Suprapubic skin (tissue), 4 donors: Measurements from ENCODE around the gene HIVEP3. TPM values are rescaled to one million over a fixed set of nuclear protein-coding genes. Genes with fewer than 3 reads are reported as not detected.
A peak's percentile ranks its signal among the peaks of the same experiment; 100 is the strongest.

Experiments used
- DNase-seq, 2 donors: peaks; one replicate each; pipeline ENCODE4 v3.0.0-alpha.2; 2019; ENCODE audit warnings: low spot score in 2 of 2
- H3K27ac ChIP-seq: fragments of 200-600 bp; sonication (generic); one replicate; pipeline ENCODE4 v1.5.1; 2019
- H3K27me3 ChIP-seq: fragments of 200-600 bp; sonication (generic); one replicate; pipeline ENCODE4 v1.5.1; 2019
- H3K36me3 ChIP-seq: fragments of 200-600 bp; sonication (generic); one replicate; pipeline ENCODE4 v1.5.1; 2019
- H3K4me1 ChIP-seq: fragments of 200-600 bp; sonication (generic); one replicate; pipeline ENCODE4 v1.5.1; 2019
- H3K4me3 ChIP-seq: fragments of 200-600 bp; sonication (generic); one replicate; pipeline ENCODE4 v1.5.1; 2019; ENCODE audit warnings: mild to moderate bottlenecking
- H3K9me3 ChIP-seq: fragments of 200-600 bp; sonication (generic); one replicate; pipeline ENCODE4 v1.5.1; 2019
- CTCF ChIP-seq, 2 donors: fragments of 200-600 bp in 1 of 2; fragments of 450-650 bp in 1 of 2; sonication (generic) in 1 of 2; IDR thresholded peaks; one replicate each; pipeline ENCODE4 v1.5.1; 2016 to 2019; ENCODE audit warnings: antibody characterized with exemption in 2 of 2, mild to moderate bottlenecking in 1 of 2, moderate library complexity in 1 of 2
- EP300 ChIP-seq: sonication (generic); formaldehyde crosslinking; IDR thresholded peaks from one replicate; pipeline ENCODE4 v1.6.1; 2017; ENCODE audit warnings: antibody characterized with exemption
- POLR2A ChIP-seq, 2 donors: fragments of 450-650 bp; IDR thresholded peaks; one replicate each; pipeline ENCODE4 v1.6.1; 2017; ENCODE audit warnings: antibody characterized with exemption in 2 of 2, mild to moderate bottlenecking in 2 of 2, moderate library complexity in 2 of 2
- POLR2AphosphoS5 ChIP-seq, 3 donors: sonication (generic); formaldehyde crosslinking; IDR thresholded peaks; one replicate each; pipeline ENCODE4 v1.6.1; 2017; ENCODE audit warnings: antibody characterized with exemption in 3 of 3
- WGBS: methylation state at CpG from one replicate; pipeline ENCODE4 v1.1.5; 2018; 5-methylcytosine and 5-hydroxymethylcytosine counted together
- total RNA-seq, 4 donors: library from RNA; depleted of rRNA; stranded (reverse); fragments of >200 nt; gene quantifications; one replicate each; pipeline ENCODE4 v1.1.0, GENCODE V29; 2016

The HIVEP3 gene
- total RNA-seq, 4 donors from 2014 or later: 11.3 to 23.9 (median 18.3) TPM

- TF ChIP-seq EP300 (no peak), POLR2A (IDR thresholded peaks at IDR 0.05) (no peak), POLR2AphosphoS5 (IDR thresholded peaks at IDR 0.05) (no peak), CTCF (IDR thresholded peaks at IDR 0.05) (no peak)
- peak in 1 of 2 donors; percentile 14 for DNase-seq
- 81% methylated on average over 4 of the region's 4 CpGs for WGBS
- Histone ChIP-seq H3K9me3 (no peaks in the 10 kb centered on the region), H3K4me3 (no peak overlapping the region), H3K4me1 (peaks cover 12% of the 10 kb centered on the region), H3K27ac (no peak overlapping the region), H3K36me3 (no peaks in the 10 kb centered on the region), H3K27me3 (no peaks in the 10 kb centered on the region)
Observed at GRCh38 chr1:41461790-41462679, 456.7 kb downstream of the HIVEP3 start.

- Histone ChIP-seq H3K4me3 (no peak overlapping the region), H3K36me3 (no peaks in the 10 kb centered on the region), H3K4me1 (peaks cover 27% of the 10 kb centered on the region), H3K27ac (no peak overlapping the region), H3K9me3 (no peaks in the 10 kb centered on the region), H3K27me3 (no peaks in the 10 kb centered on the region)
- peak in 1 of 2 donors; percentile 36 for DNase-seq
- TF ChIP-seq CTCF (IDR thresholded peaks at IDR 0.05) (no peak), EP300 (no peak), POLR2AphosphoS5 (IDR thresholded peaks at IDR 0.05) (no peak), POLR2A (IDR thresholded peaks at IDR 0.05) (no peak)
- 96% methylated on average over 4 of the region's 10 CpGs for WGBS
Observed at GRCh38 chr1:41456847-41457540, 461.7 kb downstream of the HIVEP3 start.

Other genes starting within 250 kb of the HIVEP3 start
- not detected for gene GUCA2B, start 234.5 kb upstream of the HIVEP3 start, total RNA-seq
- 1 to 10 TPM in 1 of 4 donors, not detected in 3; 1.4 TPM for gene GUCA2A, start 245.8 kb upstream of the HIVEP3 start, total RNA-seq